ENCODE results near the gene ABCB9.
A peak's percentile ranks its signal among the peaks of the same experiment; 100 is the strongest.
"Not testable (repeated sequence)": the region's sequence is repeated elsewhere in the genome, so short reads cannot be mapped to it uniquely, and the experiment has no call there.

Gene ABCB9

GRCh38 chr12:122937622-122938091, 28.6 kb downstream of the ABCB9 start:
- DNase-seq (ENCODE audit: low read depth in 2 of 2), result no peak

- DNase-seq (ENCODE audit: low read depth in 2 of 2), result no peak
Observed at GRCh38 chr12:122935318-122935717, 30.9 kb downstream of the ABCB9 start.

- no peak for DNase-seq (ENCODE audit: low read depth in 2 of 2)
Observed at GRCh38 chr12:122934722-122935121, 31.5 kb downstream of the ABCB9 start.

GRCh38 chr12:122932207-122932606, 34.1 kb downstream of the ABCB9 start:
- DNase-seq (ENCODE audit: low read depth in 2 of 2), result no peak

GRCh38 chr12:122929812-122930211, 36.5 kb downstream of the ABCB9 start:
- DNase-seq (ENCODE audit: low read depth in 2 of 2), result no peak

- no peak for DNase-seq (ENCODE audit: low read depth in 2 of 2)
Observed at GRCh38 chr12:122929148-122929538, 37.1 kb downstream of the ABCB9 start.

- DNase-seq (ENCODE audit: low read depth in 2 of 2), result no peak
Observed at GRCh38 chr12:122928404-122929147, 37.7 kb downstream of the ABCB9 start.

- no peak for DNase-seq (ENCODE audit: low read depth in 2 of 2)
Observed at GRCh38 chr12:122927756-122928403, 38.4 kb downstream of the ABCB9 start.

- no peak for DNase-seq (ENCODE audit: low read depth in 2 of 2)
Observed at GRCh38 chr12:122921917-122922316, 44.3 kb downstream of the ABCB9 start.

GRCh38 chr12:122920687-122921086, 45.6 kb downstream of the ABCB9 start:
- DNase-seq (ENCODE audit: low read depth in 2 of 2), result no peak

GRCh38 chr12:122918827-122919226, 47.4 kb downstream of the ABCB9 start:
- no peak for DNase-seq (ENCODE audit: low read depth in 2 of 2)

- no peak for DNase-seq (ENCODE audit: low read depth in 2 of 2)
Observed at GRCh38 chr12:122917507-122918121, 48.6 kb downstream of the ABCB9 start.

GRCh38 chr12:122909442-122910288, 56.6 kb downstream of the ABCB9 start:
- DNase-seq (ENCODE audit: low read depth in 2 of 2), result no peak

GRCh38 chr12:122908915-122909314, 57.3 kb downstream of the ABCB9 start:
- DNase-seq (ENCODE audit: low read depth in 2 of 2), result no peak

- not testable (repeated sequence) for DNase-seq (ENCODE audit: low read depth in 2 of 2)
Observed at GRCh38 chr12:122905258-122905657, 61.0 kb downstream of the ABCB9 start.

GRCh38 chr12:122903693-122904034, 62.6 kb downstream of the ABCB9 start:
- no peak for DNase-seq (ENCODE audit: low read depth in 2 of 2)

- no peak for DNase-seq (ENCODE audit: low read depth in 2 of 2)
Observed at GRCh38 chr12:122902854-122903692, 63.2 kb downstream of the ABCB9 start.

- no peak for DNase-seq (ENCODE audit: low read depth in 2 of 2)
Observed at GRCh38 chr12:122899887-122900286, 66.4 kb downstream of the ABCB9 start.

- no peak for DNase-seq (ENCODE audit: low read depth in 2 of 2)
Observed at GRCh38 chr12:122896662-122897061, 69.6 kb downstream of the ABCB9 start.

- DNase-seq (ENCODE audit: low read depth in 2 of 2), result peak; percentile 65 to 69
Observed at GRCh38 chr12:122895704-122896636, 70.3 kb downstream of the ABCB9 start, which contains the start of gene VPS37B. VPS37B (minus strand) TSS chr12:122896124; CDS start chr12:122896062, 62 bp downstream.
